HEK293 (cell line): Measurements from ENCODE around the gene RYR2.

Source experiments
- CTCF ChIA-PET: fragments of 350-600 bp; formaldehyde crosslinking; extraction: SDS; loops from one replicate; lab custom pipeline; 2021; ENCODE audit warnings: antibody characterized with exemption; lab: Yijun Ruan, JAX
- POLR2A ChIA-PET: fragments of 300-600 bp; formaldehyde crosslinking; extraction: SDS; loops from one replicate; lab custom pipeline; 2020; ENCODE audit warnings: antibody characterized with exemption, inconsistent platforms; lab: Yijun Ruan, JAX
- H3K27ac ChIP-seq: fragments of 200-500 bp; sonication (Bioruptor generic); 2 replicates; pipeline ENCODE4 v1.5.1; 2014; ENCODE audit warnings: low read depth, low read length, control low read depth, inconsistent platforms; ENCODE audit errors: extremely low read depth
- H3K36me3 ChIP-seq, 2 experiments: fragments of 200-500 bp in 1 of 2; sonication (Bioruptor generic) in 1 of 2; 1 replicate in 1 of 2; 2 replicates in 1 of 2; pipeline ENCODE4 v1.5.1; 2014 to 2017; ENCODE audit warnings: inconsistent platforms in 2 of 2, low read length in 2 of 2; ENCODE audit not compliant: control insufficient read depth in 2 of 2, insufficient read depth in 1 of 2
- H3K4me1 ChIP-seq: fragments of 200-500 bp; sonication (Bioruptor generic); 2 replicates; pipeline ENCODE4 v1.5.1; 2014; ENCODE audit warnings: mild to moderate bottlenecking, low read length, inconsistent platforms; ENCODE audit not compliant: control insufficient read depth, insufficient read depth
- H3K4me3 ChIP-seq: 2 replicates; pipeline ENCODE4 v1.5.1; 2011; ENCODE audit warnings: low read depth, mild to moderate bottlenecking, control low read depth, low read length, moderate library complexity
- H3K9me3 ChIP-seq: fragments of 200-500 bp; sonication (Bioruptor generic); 2 replicates; pipeline ENCODE4 v1.5.1; 2014; ENCODE audit warnings: low read depth, low read length, inconsistent platforms; ENCODE audit not compliant: control insufficient read depth, insufficient read depth
- ZBTB48 ChIP-seq: fragments of 450-650 bp; formaldehyde crosslinking; IDR thresholded peaks from 2 replicates; pipeline ENCODE4 v1.5.1; 2016; ENCODE audit warnings: missing biosample characterization, missing genetic modification characterization
- ZNF10 ChIP-seq: fragments of 450-650 bp; formaldehyde crosslinking; IDR thresholded peaks from 2 replicates; pipeline ENCODE4 v1.5.1; 2017; ENCODE audit warnings: missing biosample characterization, missing genetic modification characterization
- ZNF169 ChIP-seq: fragments of 450-650 bp; formaldehyde crosslinking; IDR thresholded peaks from 2 replicates; pipeline ENCODE4 v1.5.1; 2016; ENCODE audit warnings: missing biosample characterization, missing genetic modification characterization
- ZNF292 ChIP-seq: fragments of 450-650 bp; formaldehyde crosslinking; IDR thresholded peaks from 2 replicates; pipeline ENCODE4 v1.5.1; 2016; ENCODE audit warnings: low read depth, missing biosample characterization, missing genetic modification characterization, borderline replicate concordance
- ZNF335 ChIP-seq: fragments of 450-650 bp; formaldehyde crosslinking; conservative IDR thresholded peaks from 2 replicates; pipeline ENCODE4 v1.5.1; 2016; ENCODE audit warnings: missing biosample characterization, missing genetic modification characterization
- ZNF341 ChIP-seq: fragments of 450-650 bp; formaldehyde crosslinking; IDR thresholded peaks from 2 replicates; pipeline ENCODE4; 2016; ENCODE audit warnings: low read depth, missing biosample characterization, missing genetic modification characterization
- ZNF404 ChIP-seq: fragments of 450-650 bp; formaldehyde crosslinking; IDR thresholded peaks from 2 replicates; pipeline ENCODE4 v1.5.1; 2017; ENCODE audit warnings: missing biosample characterization, missing genetic modification characterization
- ZNF768 ChIP-seq: fragments of 450-650 bp; formaldehyde crosslinking; IDR thresholded peaks from 2 replicates; pipeline ENCODE4 v1.5.1; 2018; ENCODE audit warnings: missing biosample characterization, mild to moderate bottlenecking, missing genetic modification characterization
- ZNF777 ChIP-seq: fragments of 450-650 bp; formaldehyde crosslinking; IDR thresholded peaks from 2 replicates; pipeline ENCODE4 v1.5.1; 2017; ENCODE audit warnings: missing biosample characterization, missing genetic modification characterization, borderline replicate concordance
- ZNF837 ChIP-seq: fragments of 450-650 bp; formaldehyde crosslinking; IDR thresholded peaks from 2 replicates; pipeline ENCODE4 v1.5.1; 2016; ENCODE audit warnings: missing biosample characterization, missing genetic modification characterization
- TF ChIP-seq, protein P1 (sequence below): fragments of 450-650 bp; formaldehyde crosslinking; IDR thresholded peaks from 2 replicates; pipeline ENCODE4 v1.5.1; 2016; ENCODE audit warnings: missing biosample characterization, missing genetic modification characterization, borderline replicate concordance
- TF ChIP-seq, protein P2 (sequence below): fragments of 450-650 bp; formaldehyde crosslinking; IDR thresholded peaks from 2 replicates; pipeline ENCODE4 v1.5.1; 2016; ENCODE audit warnings: missing biosample characterization, missing genetic modification characterization
- TF ChIP-seq, protein P3 (sequence below): fragments of 450-650 bp; formaldehyde crosslinking; IDR thresholded peaks from 2 replicates; pipeline ENCODE4 v1.5.1; 2017; ENCODE audit warnings: missing biosample characterization, missing genetic modification characterization
- TF ChIP-seq, protein P4 (sequence below): fragments of 450-650 bp; formaldehyde crosslinking; IDR thresholded peaks from 2 replicates; pipeline ENCODE4 v1.5.1; 2016; ENCODE audit warnings: missing biosample characterization, missing genetic modification characterization
- TF ChIP-seq, protein P5 (sequence below): fragments of 450-650 bp; formaldehyde crosslinking; IDR thresholded peaks from 2 replicates; pipeline ENCODE4 v1.5.1; 2017; ENCODE audit warnings: missing biosample characterization, missing genetic modification characterization
- TF ChIP-seq, protein P6 (sequence below): fragments of 450-650 bp; formaldehyde crosslinking; IDR thresholded peaks from 2 replicates; pipeline ENCODE4 v1.5.1; 2016; ENCODE audit warnings: missing biosample characterization, missing genetic modification characterization
- TF ChIP-seq, protein P7 (sequence below): fragments of 450-650 bp; formaldehyde crosslinking; IDR thresholded peaks from 2 replicates; pipeline ENCODE4 v1.5.1; 2016; ENCODE audit warnings: missing biosample characterization, missing genetic modification characterization

RYR2 gene

DNA sequence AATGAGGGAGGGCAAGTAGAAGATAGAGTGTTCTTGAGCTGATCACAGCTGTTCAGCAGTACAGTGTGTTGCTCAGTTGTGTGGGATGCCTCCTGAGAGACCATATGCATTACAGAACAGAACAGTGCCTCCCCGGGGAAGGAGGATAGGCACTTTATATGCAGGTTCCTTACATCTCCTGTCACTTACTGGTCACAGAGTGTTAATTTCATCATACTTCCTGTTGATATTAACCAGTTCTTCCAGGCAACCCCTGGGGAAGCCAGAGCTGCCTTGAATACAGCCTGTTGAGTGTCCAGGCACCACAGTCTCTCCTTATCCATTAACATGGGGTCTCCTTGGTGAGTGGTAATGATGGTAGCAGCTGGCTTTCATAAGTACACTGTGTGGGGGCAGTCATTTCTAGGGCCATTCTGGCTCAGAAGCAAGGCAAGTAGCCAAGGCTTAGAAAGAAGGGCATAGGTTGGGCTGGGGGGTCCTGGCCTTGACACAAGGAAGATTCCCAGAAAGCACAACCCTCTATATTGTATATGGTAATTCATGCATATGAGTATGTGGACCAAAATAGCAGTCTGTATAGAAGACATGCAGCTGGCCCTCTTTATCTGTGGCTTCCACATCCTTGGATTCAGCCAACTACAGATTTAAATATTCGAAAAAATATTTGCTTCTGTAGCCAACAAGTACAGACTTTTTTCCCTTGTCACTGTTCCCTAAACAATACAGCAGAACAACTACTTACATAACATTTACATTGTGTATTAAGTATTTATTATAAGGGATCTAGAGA, 706.4 kb downstream of the RYR2 start (continued):
- TF ChIP-seq, protein P1, sequence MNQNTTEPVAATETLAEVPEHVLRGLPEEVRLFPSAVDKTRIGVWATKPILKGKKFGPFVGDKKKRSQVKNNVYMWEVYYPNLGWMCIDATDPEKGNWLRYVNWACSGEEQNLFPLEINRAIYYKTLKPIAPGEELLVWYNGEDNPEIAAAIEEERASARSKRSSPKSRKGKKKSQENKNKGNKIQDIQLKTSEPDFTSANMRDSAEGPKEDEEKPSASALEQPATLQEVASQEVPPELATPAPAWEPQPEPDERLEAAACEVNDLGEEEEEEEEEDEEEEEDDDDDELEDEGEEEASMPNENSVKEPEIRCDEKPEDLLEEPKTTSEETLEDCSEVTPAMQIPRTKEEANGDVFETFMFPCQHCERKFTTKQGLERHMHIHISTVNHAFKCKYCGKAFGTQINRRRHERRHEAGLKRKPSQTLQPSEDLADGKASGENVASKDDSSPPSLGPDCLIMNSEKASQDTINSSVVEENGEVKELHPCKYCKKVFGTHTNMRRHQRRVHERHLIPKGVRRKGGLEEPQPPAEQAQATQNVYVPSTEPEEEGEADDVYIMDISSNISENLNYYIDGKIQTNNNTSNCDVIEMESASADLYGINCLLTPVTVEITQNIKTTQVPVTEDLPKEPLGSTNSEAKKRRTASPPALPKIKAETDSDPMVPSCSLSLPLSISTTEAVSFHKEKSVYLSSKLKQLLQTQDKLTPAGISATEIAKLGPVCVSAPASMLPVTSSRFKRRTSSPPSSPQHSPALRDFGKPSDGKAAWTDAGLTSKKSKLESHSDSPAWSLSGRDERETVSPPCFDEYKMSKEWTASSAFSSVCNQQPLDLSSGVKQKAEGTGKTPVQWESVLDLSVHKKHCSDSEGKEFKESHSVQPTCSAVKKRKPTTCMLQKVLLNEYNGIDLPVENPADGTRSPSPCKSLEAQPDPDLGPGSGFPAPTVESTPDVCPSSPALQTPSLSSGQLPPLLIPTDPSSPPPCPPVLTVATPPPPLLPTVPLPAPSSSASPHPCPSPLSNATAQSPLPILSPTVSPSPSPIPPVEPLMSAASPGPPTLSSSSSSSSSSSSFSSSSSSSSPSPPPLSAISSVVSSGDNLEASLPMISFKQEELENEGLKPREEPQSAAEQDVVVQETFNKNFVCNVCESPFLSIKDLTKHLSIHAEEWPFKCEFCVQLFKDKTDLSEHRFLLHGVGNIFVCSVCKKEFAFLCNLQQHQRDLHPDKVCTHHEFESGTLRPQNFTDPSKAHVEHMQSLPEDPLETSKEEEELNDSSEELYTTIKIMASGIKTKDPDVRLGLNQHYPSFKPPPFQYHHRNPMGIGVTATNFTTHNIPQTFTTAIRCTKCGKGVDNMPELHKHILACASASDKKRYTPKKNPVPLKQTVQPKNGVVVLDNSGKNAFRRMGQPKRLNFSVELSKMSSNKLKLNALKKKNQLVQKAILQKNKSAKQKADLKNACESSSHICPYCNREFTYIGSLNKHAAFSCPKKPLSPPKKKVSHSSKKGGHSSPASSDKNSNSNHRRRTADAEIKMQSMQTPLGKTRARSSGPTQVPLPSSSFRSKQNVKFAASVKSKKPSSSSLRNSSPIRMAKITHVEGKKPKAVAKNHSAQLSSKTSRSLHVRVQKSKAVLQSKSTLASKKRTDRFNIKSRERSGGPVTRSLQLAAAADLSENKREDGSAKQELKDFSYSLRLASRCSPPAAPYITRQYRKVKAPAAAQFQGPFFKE (tag by site-specific recombination): no peak
- TF ChIP-seq, protein P2, sequence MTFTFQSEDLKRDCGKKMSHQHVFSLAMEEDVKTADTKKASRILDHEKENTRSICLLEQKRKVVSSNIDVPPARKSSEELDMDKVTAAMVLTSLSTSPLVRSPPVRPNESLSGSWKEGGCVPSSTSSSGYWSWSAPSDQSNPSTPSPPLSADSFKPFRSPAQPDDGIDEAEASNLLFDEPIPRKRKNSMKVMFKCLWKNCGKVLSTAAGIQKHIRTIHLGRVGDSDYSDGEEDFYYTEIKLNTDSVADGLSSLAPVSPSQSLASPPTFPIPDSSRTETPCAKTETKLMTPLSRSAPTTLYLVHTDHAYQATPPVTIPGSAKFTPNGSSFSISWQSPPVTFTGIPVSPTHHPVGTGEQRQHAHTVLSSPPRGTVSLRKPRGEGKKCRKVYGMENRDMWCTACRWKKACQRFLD: no peak

DNA sequence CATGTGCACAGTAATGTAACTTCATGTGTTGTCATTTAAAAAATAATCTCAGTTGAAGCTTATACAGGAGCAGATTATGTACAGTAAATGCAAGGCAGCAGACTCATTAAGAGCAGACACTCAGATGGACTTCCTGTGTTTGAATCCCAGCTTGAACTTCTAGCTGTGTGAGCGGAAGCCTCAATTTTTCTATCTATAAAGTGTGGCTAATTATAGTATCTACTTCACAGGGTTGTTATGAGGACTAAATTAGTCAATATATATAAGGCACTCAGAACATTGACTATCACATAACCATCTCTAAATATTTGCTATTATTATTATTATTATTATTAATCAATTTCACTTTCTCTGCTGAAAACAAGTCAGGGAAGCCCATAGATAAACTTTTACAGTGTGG, 707.1 kb downstream of the RYR2 start:
- POLR2A ChIA-PET: no interaction called here
- Histone ChIP-seq H3K4me1 (peaks cover 3% of the 10 kb centered on the region), H3K9me3 (no peaks in the 10 kb centered on the region), H3K36me3 (no peaks in the 10 kb centered on the region), H3K27ac (no peak overlapping the region), H3K4me3 (no peak overlapping the region)
- TF ChIP-seq, protein P3, sequence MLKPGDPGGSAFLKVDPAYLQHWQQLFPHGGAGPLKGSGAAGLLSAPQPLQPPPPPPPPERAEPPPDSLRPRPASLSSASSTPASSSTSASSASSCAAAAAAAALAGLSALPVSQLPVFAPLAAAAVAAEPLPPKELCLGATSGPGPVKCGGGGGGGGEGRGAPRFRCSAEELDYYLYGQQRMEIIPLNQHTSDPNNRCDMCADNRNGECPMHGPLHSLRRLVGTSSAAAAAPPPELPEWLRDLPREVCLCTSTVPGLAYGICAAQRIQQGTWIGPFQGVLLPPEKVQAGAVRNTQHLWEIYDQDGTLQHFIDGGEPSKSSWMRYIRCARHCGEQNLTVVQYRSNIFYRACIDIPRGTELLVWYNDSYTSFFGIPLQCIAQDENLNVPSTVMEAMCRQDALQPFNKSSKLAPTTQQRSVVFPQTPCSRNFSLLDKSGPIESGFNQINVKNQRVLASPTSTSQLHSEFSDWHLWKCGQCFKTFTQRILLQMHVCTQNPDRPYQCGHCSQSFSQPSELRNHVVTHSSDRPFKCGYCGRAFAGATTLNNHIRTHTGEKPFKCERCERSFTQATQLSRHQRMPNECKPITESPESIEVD: no peak
- no peak for TF ChIP-seq ZNF768 (tag by site-specific recombination)
- no peak for TF ChIP-seq ZNF777 (tag by site-specific recombination)
- TF ChIP-seq ZBTB48 (tag by site-specific recombination): no peak
- TF ChIP-seq, protein P4, sequence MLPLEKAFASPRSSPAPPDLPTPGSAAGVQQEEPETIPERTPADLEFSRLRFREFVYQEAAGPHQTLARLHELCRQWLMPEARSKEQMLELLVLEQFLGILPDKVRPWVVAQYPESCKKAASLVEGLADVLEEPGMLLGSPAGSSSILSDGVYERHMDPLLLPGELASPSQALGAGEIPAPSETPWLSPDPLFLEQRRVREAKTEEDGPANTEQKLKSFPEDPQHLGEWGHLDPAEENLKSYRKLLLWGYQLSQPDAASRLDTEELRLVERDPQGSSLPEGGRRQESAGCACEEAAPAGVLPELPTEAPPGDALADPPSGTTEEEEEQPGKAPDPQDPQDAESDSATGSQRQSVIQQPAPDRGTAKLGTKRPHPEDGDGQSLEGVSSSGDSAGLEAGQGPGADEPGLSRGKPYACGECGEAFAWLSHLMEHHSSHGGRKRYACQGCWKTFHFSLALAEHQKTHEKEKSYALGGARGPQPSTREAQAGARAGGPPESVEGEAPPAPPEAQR (tag by site-specific recombination): no peak
- no peak for TF ChIP-seq ZNF169
- TF ChIP-seq ZNF404: no peak
- TF ChIP-seq ZNF837: no peak
- TF ChIP-seq, protein P5, sequence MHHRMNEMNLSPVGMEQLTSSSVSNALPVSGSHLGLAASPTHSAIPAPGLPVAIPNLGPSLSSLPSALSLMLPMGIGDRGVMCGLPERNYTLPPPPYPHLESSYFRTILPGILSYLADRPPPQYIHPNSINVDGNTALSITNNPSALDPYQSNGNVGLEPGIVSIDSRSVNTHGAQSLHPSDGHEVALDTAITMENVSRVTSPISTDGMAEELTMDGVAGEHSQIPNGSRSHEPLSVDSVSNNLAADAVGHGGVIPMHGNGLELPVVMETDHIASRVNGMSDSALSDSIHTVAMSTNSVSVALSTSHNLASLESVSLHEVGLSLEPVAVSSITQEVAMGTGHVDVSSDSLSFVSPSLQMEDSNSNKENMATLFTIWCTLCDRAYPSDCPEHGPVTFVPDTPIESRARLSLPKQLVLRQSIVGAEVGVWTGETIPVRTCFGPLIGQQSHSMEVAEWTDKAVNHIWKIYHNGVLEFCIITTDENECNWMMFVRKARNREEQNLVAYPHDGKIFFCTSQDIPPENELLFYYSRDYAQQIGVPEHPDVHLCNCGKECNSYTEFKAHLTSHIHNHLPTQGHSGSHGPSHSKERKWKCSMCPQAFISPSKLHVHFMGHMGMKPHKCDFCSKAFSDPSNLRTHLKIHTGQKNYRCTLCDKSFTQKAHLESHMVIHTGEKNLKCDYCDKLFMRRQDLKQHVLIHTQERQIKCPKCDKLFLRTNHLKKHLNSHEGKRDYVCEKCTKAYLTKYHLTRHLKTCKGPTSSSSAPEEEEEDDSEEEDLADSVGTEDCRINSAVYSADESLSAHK (tag by site-specific recombination): no peak
- no peak for TF ChIP-seq ZNF10 (tag by site-specific recombination)
- no peak for TF ChIP-seq ZNF292
- TF ChIP-seq, protein P6, sequence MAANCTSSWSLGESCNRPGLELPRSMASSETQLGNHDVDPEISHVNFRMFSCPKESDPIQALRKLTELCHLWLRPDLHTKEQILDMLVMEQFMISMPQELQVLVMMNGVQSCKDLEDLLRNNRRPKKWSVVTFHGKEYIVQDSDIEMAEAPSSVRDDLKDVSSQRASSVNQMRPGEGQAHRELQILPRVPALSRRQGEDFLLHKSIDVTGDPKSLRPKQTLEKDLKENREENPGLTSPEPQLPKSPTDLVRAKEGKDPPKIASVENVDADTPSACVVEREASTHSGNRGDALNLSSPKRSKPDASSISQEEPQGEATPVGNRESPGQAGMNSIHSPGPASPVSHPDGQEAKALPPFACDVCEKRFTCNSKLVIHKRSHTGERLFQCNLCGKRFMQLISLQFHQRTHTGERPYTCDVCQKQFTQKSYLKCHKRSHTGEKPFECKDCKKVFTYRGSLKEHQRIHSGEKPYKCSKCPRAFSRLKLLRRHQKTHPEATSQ: no peak
- no peak for TF ChIP-seq ZNF341 (tag by site-specific recombination)
- TF ChIP-seq ZNF335: no peak
- TF ChIP-seq, protein P7, sequence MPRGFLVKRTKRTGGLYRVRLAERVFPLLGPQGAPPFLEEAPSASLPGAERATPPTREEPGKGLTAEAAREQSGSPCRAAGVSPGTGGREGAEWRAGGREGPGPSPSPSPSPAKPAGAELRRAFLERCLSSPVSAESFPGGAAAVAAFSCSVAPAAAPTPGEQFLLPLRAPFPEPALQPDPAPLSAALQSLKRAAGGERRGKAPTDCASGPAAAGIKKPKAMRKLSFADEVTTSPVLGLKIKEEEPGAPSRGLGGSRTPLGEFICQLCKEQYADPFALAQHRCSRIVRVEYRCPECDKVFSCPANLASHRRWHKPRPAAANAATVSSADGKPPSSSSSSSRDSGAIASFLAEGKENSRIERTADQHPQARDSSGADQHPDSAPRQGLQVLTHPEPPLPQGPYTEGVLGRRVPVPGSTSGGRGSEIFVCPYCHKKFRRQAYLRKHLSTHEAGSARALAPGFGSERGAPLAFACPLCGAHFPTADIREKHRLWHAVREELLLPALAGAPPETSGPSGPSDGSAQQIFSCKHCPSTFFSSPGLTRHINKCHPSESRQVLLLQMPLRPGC: no peak
- CTCF ChIA-PET: interaction anchor here (0.5 to 0.6 kb wide), 2 partner anchors 12 to 1191 kb away, joined by 3 to 4 read pairs; no protein-coding TSS in a partner anchor
